ENCODE measurements around the gene PAM. TPM values are rescaled to one million over a fixed set of nuclear protein-coding genes. Genes with fewer than 3 reads are reported as not detected.
"Not testable (repeated sequence)": the region's sequence is repeated elsewhere in the genome, so short reads cannot be mapped to it uniquely, and the experiment has no call there.

PAM gene
- total RNA-seq, 2 donors from 2014 or later, result 32.9 to 38.2 TPM

- Mint-ChIP-seq H3K4me1 (no peaks in the 10 kb centered on the region), H3K27ac (no peak overlapping the region), H3K27me3 (ENCODE audit: insufficient read depth) (no peaks in the 10 kb centered on the region), H3K9me3 (peaks cover 10% of the 10 kb centered on the region), H3K4me3 (no peak overlapping the region), H3K36me3 (ENCODE audit: low read depth) (peaks cover 3% of the 10 kb centered on the region)
- no peak for TF ChIP-seq CTCF (conservative IDR thresholded peaks at IDR 0.05)
- no peak overlapping the region for H3K27ac ChIP-seq (ENCODE audit: low read depth, low read length)
- no peaks in the 10 kb centered on the region for H3K9me3 ChIP-seq (ENCODE audit: control insufficient read depth, low read length)
- H3K36me3 ChIP-seq (ENCODE audit: control insufficient read depth, insufficient read depth, low read length), result no peaks in the 10 kb centered on the region
- no CpG with 5 or more reads among the region's 2 CpGs for WGBS, 2 experiments (ENCODE audit: insufficient coverage in 1 of 2, insufficient read length in 1 of 2)
- no peak overlapping the region for H3K9ac ChIP-seq (ENCODE audit: extremely low read depth, low read length, poor library complexity, severe bottlenecking)
- H3K4me3 ChIP-seq (ENCODE audit: low read length), result no peak overlapping the region
- no peak for DNase-seq
- H3K4me1 ChIP-seq (ENCODE audit: control insufficient read depth, insufficient read depth, low read length), result no peaks in the 10 kb centered on the region
- no peaks in the 10 kb centered on the region for H3K27me3 ChIP-seq (ENCODE audit: control insufficient read depth, insufficient read depth, low read length, poor library complexity, severe bottlenecking)
These were observed 243.1 kb downstream of the PAM start for GRCh38 chr5:102998224-102998623.

GRCh38 chr5:102999191-102999590 is 244.1 kb downstream of the PAM start:
- Histone ChIP-seq H3K4me1 (ENCODE audit: control insufficient read depth, insufficient read depth, low read length) (no peaks in the 10 kb centered on the region), H3K36me3 (ENCODE audit: control insufficient read depth, insufficient read depth, low read length) (no peaks in the 10 kb centered on the region), H3K27me3 (ENCODE audit: control insufficient read depth, insufficient read depth, low read length, poor library complexity, severe bottlenecking) (no peaks in the 10 kb centered on the region), H3K9ac (ENCODE audit: extremely low read depth, low read length, poor library complexity, severe bottlenecking) (no peak overlapping the region), H3K4me3 (ENCODE audit: low read length) (no peak overlapping the region), H3K9me3 (ENCODE audit: control insufficient read depth, low read length) (no peaks in the 10 kb centered on the region), H3K27ac (ENCODE audit: low read depth, low read length) (no peak overlapping the region)
- WGBS, 2 experiments (ENCODE audit: insufficient coverage in 1 of 2, insufficient read length in 1 of 2), result 93 to 94% methylated on average over 3 of the region's 3 CpGs
- no peak for TF ChIP-seq CTCF (conservative IDR thresholded peaks at IDR 0.05)
- Mint-ChIP-seq H3K4me3 (no peak overlapping the region), H3K27ac (no peak overlapping the region), H3K4me1 (no peaks in the 10 kb centered on the region), H3K27me3 (ENCODE audit: insufficient read depth) (no peaks in the 10 kb centered on the region), H3K36me3 (ENCODE audit: low read depth) (peaks cover 3% of the 10 kb centered on the region), H3K9me3 (peaks cover 10% of the 10 kb centered on the region)
- DNase-seq, result no peak

- H3K27ac Mint-ChIP-seq; H3K36me3 ChIP-seq (ENCODE audit: control insufficient read depth, insufficient read depth, low read length); H3K27me3 ChIP-seq (ENCODE audit: control insufficient read depth, insufficient read depth, low read length, poor library complexity, severe bottlenecking); DNase-seq; H3K27ac ChIP-seq (ENCODE audit: low read depth, low read length); H3K4me1 Mint-ChIP-seq; H3K4me3 Mint-ChIP-seq; H3K9ac ChIP-seq (ENCODE audit: extremely low read depth, low read length, poor library complexity, severe bottlenecking); H3K36me3 Mint-ChIP-seq (ENCODE audit: low read depth); H3K4me1 ChIP-seq (ENCODE audit: control insufficient read depth, insufficient read depth, low read length); H3K9me3 Mint-ChIP-seq; H3K4me3 ChIP-seq (ENCODE audit: low read length); H3K27me3 Mint-ChIP-seq (ENCODE audit: insufficient read depth); H3K9me3 ChIP-seq (ENCODE audit: control insufficient read depth, low read length): not testable (repeated sequence)
- 91 to 100% methylated on average over 1 of the region's 1 CpG for WGBS, 2 experiments (ENCODE audit: insufficient coverage in 1 of 2, insufficient read length in 1 of 2)
These were observed 244.5 kb downstream of the PAM start for GRCh38 chr5:102999621-103000020.

- no peaks in the 10 kb centered on the region for H3K4me1 Mint-ChIP-seq
- H3K36me3 ChIP-seq (ENCODE audit: control insufficient read depth, insufficient read depth, low read length), result no peaks in the 10 kb centered on the region
- TF ChIP-seq CTCF (conservative IDR thresholded peaks at IDR 0.05), result no peak
- H3K27ac Mint-ChIP-seq, result no peak overlapping the region
- DNase-seq, result no peak
- no peaks in the 10 kb centered on the region for H3K4me1 ChIP-seq (ENCODE audit: control insufficient read depth, insufficient read depth, low read length)
- H3K9ac ChIP-seq (ENCODE audit: extremely low read depth, low read length, poor library complexity, severe bottlenecking), result no peak overlapping the region
- H3K27me3 ChIP-seq (ENCODE audit: control insufficient read depth, insufficient read depth, low read length, poor library complexity, severe bottlenecking), result no peaks in the 10 kb centered on the region
- no peak overlapping the region for H3K4me3 Mint-ChIP-seq
- H3K36me3 Mint-ChIP-seq (ENCODE audit: low read depth), result peaks cover 3% of the 10 kb centered on the region
- no peaks in the 10 kb centered on the region for H3K9me3 ChIP-seq (ENCODE audit: control insufficient read depth, low read length)
- no peaks in the 10 kb centered on the region for H3K27me3 Mint-ChIP-seq (ENCODE audit: insufficient read depth)
- H3K27ac ChIP-seq (ENCODE audit: low read depth, low read length), result no peak overlapping the region
- no peak overlapping the region for H3K4me3 ChIP-seq (ENCODE audit: low read length)
- H3K9me3 Mint-ChIP-seq, result peaks cover 10% of the 10 kb centered on the region
These were observed 245.0 kb downstream of the PAM start for GRCh38 chr5:103000089-103000488.
